GM18858 (cell line): ENCODE data around the gene B3GAT1.

Source experiments
- ATAC-seq: cut with Tn5 transposase; IDR thresholded peaks from one replicate; pipeline ENCODE4 v1.9.1; 2021; ENCODE audit not compliant: unreplicated experiment

Gene B3GAT1

DNA sequence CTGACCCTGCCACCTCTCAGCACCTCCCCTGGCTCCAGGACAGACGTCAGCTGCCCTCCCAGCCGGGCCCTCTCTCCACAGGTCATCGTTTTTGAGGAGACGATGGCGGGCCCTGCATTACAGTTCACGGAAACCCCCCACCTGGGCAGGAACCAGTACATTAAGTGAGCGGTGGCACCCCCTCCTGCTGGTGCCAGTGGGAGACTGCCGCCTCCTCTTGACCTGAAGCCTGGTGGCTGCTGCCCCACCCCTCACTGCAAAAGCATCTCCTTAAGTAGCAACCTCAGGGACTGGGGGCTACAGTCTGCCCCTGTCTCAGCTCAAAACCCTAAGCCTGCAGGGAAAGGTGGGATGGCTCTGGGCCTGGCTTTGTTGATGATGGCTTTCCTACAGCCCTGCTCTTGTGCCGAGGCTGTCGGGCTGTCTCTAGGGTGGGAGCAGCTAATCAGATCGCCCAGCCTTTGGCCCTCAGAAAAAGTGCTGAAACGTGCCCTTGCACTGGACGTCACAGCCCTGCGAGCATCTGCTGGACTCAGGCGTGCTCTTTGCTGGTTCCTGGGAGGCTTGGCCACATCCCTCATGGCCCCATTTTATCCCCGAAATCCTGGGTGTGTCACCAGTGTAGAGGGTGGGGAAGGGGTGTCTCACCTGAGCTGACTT, 37.0 kb downstream of the B3GAT1 start:
- no peak for ATAC-seq

DNA sequence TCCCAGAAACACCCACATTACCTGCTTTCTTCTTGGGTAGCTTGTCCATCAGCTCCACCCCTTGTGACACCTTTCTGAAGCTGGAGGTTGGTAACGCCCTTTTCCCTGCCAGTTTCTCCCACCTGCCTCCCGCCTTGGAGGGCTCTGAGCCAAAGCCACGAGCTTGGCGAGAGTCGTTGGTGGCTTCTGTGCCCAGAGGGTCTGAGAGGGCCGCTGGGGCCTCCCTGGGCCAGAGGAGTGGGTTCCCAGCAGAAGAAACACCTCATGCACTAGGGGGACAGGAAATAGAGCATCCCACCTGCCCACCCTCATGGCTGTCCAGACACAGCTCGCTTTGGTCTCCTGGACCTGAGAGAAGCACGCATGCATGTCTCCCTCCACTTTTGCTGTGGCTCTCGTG, 37.9 kb downstream of the B3GAT1 start:
- ATAC-seq: no peak

DNA sequence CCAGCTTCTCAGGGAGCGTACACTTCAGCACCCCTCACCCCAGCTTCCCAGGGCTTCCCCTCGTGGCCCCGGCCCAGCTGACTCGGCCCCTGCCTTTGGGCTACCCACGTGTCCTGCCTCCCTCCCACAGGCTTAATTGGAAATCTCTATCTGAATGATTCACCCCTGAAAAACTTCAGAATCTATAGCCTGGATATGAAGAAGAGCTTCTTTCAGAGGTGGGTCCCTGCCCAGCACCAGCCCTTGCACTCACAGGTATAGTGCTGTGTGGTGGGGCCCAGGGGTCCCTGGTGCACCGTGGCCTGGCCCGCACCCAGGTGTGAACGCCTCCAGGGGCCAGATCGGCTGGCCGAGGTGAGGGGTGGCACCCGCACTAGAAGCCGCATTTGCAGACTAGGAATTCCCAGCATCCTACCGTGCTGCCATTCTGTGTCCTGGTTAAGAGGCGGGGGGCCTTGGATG, 38.4 kb downstream of the B3GAT1 start:
- ATAC-seq: no peak

DNA sequence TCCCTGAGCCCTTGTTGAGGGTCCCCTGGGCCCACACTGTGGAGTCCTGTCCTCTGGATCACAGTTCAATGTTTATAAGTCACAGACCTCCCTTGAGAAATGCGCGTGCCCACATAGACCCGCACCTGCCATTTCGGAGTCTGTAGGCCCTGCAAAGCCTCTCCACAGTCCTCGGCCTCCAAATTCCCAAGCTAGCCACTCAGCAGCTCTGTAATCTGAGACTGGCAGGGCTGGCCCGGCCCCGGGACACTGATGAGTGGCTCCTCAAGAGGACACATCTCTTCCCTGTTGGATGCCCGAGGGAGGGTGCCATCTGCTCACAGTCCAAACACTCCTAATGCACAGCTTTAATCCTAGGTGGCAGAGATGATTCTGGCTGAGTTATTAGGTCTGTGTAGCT, 39.1 kb downstream of the B3GAT1 start:
- no peak for ATAC-seq

- ATAC-seq: no peak
Measured at GRCh38 chr11:134372536-134372935, 39.5 kb downstream of the B3GAT1 start.

DNA sequence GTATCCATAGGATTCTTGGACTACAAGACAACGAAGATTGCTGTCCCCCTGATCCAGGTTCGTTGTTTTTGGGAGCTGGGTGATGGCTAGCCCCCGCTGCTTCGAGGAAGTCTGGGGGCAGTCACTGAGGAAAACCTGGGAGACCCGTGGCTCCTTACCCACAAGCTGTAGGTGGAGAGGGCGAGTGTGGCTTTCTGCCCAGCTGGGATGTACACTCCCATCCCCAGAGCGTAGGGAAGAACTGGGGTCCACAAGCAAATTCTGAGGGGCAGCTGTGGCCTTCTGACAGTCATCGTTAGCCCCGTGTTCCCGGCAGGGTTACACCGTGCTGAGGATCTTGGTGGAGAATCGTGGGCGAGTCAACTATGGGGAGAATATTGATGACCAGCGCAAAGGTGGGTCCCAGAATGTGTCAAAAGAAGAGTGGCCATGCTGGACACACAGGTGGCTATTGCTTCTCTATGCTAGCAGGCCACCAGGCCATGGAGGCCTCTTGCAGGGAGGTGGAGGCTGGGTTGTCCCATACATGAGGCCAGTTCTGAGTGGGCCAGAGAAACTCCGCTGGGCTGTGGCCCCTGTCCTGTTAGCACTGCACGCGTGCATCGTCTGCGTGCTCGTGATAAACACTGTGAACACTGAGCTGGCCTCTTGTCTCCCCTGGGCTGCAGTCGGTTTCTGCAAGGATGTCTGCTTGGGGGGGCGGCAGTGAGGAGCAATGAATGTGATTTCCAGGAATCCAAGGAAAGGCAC, 40.4 kb downstream of the B3GAT1 start:
- no peak for ATAC-seq

- no peak for ATAC-seq
Measured at GRCh38 chr11:134370526-134371435, 41.3 kb downstream of the B3GAT1 start.

DNA sequence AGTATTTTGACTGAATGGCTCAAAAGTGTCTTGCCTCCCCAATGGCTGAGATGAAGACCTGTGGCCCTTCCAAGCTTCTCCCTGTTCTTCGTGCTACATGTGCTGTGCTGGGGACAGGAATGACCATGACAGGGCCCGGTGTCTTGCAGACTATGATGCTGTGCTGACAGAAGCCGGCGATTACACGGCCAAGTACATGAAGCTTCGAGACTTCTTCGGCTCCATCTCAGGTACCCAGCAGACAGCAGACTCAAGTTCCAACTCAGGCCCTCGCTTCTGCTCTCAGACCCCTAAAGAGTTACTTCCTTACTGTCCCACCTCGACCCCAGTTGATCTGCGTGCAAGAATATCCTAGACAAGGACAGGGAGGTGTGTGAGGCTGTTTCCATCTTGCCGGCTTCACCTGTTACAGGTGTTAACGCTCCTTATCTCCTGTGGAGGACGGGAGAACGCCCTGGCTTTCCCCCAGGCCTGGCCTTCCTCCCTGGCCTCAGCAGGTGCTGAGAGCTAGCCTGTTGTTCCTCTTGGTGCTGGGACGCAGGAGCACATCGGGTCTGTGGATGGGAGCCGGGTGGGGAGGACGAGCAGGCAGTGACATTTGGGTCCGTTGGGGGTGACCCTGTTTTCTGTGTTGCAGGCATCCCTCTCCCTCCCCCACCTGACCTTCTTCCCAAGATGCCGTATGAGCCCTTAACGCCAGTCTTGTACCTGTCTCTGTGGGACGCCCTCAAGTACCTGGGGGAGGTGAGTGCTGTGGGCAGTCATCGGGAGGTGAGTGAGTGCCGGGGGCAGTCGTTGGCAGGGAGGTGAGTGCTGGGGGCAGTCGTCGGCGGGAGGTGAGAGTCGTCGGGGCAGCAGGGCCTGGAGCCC, 42.2 kb downstream of the B3GAT1 start:
- ATAC-seq: no peak

- no peak for ATAC-seq
Measured at GRCh38 chr11:134367781-134368180, 44.3 kb downstream of the B3GAT1 start.

GRCh38 chr11:134366254-134366653, 45.8 kb downstream of the B3GAT1 start:
- ATAC-seq: no peak

DNA sequence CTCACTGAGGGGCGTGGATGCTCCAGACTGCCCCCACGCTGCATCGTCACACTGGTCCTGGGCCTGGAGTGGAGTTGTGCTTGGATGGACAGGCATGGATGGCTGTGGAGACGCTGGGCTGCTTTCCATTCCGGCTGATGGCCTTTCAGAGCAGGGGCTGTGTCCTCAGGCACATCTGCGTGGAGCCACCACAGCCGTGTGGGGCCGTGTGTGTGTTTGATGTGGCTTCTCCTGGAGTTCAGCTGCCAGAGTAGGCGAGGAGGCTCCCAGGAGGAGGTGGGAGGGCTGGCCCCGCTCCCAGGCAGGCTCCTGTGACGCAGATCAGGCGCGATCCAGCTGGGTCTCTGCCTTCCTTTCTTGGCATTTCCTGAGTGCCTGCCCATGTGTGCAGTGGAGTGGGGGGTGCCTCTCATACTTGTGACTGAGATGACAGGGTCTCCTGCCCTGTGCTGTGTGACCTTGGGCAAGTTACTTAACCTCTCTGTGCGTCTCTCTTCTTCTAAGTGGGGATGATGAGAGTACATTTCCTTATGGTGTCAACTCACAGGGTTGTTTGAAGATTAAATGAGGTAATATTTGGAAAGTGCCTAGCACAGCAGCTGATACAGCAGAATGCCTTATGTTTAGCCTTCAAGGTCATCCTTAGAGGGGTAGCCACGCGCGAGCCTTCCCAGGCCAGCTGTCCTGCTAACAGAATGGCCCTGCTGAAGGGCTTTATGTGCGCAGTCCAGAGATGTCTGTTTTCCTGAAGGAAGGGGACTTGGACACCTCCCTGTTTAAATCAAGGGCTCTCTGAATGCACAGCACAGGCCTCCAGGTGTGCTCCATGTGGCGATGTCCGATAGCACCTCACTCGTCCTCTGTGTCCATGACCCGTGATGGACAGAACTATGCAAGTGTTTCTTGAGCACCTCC, 46.8 kb downstream of the B3GAT1 start:
- no peak for ATAC-seq

GRCh38 chr11:134364261-134364660, 47.8 kb downstream of the B3GAT1 start:
- no peak for ATAC-seq

DNA sequence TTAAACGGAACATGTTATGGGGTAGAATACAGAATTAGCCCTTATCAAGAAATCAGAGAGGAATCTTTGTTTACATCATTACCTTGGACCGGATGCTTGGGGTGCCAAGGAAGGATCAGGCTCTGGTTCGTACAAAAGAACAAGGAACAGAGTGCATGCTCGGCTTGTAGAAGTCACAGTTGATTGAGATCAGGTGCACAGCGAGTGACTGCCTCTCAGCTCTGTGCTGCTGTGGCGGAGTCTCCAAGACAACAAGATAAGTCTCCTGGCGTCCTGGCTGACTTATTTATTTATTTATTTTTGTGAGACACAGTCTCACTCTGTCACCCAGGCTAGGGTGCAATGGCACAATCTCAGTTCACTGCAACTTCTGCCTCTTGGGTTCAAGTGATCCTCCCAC, 48.5 kb downstream of the B3GAT1 start:
- no peak for ATAC-seq

DNA sequence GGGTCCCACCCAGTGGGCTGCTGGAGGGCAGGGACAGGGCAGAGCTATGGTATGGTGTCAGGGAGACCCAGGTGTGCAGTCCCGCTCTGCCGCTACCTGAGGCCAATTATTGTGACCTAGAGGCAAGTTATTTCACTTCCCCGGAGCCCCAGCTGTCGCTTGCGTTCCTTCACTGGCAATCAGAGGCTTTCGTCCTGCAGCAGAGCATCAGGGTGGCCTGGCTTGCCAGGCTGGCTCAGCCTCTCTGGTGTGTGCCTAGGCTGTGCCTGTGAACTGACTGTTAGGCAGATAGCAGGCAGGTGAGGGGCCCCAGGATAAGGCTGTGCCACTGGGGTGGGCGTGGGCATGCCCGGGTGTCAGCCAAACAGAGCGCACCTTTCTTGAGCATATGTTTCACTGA, 48.9 kb downstream of the B3GAT1 start:
- ATAC-seq: no peak

- no peak for ATAC-seq
Measured at GRCh38 chr11:134362192-134362901, 49.7 kb downstream of the B3GAT1 start.

DNA sequence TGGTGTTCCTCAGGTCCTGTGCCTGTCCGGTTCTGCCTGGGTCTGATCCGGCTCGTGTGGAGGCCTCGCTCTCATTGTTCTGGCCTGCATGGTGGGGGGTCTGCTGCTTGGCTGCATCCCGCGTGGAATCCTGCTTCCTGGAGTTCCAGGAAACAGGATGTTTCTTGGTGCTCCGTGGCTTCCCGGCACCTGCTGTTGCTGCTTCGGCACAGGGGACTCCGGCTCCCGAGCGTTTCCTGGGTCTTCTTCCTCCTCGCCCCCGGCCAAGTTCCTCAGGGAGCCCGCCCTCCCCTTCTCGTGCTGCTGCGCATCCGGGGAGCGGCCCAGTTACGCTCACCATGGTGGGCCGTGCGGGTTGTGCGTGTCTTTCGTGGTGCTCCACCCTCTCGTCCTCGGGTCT, 50.4 kb downstream of the B3GAT1 start:
- no peak for ATAC-seq

DNA sequence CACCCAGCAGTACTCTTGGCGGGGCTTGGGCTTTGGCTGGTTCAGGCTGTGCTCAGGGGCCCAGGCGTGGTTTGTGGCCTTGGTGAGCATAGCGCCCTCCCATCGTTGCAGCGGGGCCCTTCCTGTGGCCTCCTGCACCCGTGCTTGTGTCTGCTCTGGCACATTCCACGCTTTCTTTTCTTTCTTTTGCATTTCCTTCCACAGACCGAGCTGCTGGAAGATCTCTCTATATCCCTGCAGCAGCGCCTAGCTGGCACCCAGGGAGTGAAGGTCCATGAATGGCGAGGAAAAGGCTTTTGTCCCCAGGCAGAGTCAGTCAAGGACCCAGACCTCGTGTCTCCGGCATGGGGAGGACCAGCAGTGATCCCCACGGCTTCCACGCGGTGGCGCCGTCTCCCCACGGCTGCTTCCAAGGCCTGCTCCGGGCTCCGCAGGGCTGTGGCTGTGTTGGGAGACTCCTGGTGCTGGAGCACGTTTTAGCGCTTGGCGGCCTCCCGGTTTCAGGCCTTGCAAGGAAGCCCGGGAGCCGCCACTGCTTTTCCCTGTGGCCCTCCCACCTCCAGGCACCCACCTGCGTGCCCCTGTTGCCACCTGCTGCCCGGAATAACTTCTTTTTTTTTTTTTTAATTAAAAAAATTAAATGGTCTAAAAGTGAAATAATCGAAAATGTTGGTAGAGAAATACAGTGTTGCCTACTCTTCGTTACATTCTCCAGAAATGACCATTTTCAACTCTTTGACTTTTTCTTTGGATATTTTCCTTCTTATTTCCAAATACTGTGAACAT, 51.8 kb downstream of the B3GAT1 start:
- ATAC-seq: no peak

DNA sequence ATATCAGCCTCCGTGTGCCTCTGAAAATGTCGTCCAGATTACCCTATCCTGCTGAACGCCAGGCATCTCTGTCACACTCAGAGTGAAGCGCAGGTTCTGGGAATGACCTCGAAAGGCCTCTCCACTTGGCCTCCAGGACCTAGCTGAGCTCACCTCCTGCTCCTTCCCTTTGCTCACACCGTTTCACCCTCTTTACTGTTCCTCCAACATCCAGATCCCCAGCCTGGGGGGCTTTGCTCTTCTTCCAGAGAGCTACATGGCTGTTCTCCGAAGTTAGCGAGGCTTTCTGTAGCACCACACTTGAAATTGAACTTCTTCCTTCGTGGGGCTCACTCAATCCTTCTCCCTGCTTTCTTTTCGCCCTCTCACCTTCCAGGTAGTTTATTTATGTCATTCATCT, 52.4 kb downstream of the B3GAT1 start:
- no peak for ATAC-seq
